B cell (primary cell): Measurements from ENCODE around the gene SLC2A2. TPM values are rescaled to one million over a fixed set of nuclear protein-coding genes. Genes with fewer than 3 reads are reported as not detected.

Experiments
- ATAC-seq: fragments of 200-7000 bp; cut with Tn5 transposase; one replicate; pipeline ENCODE4 v1.10.0; 2021; ENCODE audit warnings: low read depth, mild to moderate bottlenecking, moderate number of reproducible peaks, moderate library complexity
- CTCF ChIA-PET: fragments of 350-600 bp; sonication (Branson Sonifier 250); formaldehyde crosslinking; loops from one replicate; lab custom pipeline; 2021; ENCODE audit warnings: antibody characterized with exemption, inconsistent platforms; lab: Charles Lee
- POLR2A ChIA-PET: fragments of 350-600 bp; sonication (Branson Sonifier 250); formaldehyde crosslinking; loops from one replicate; lab custom pipeline; 2021; ENCODE audit warnings: antibody characterized with exemption; lab: Charles Lee
- DNase-seq: peaks from one replicate; pipeline ENCODE4 v3.0.0; 2013
- H2AFZ ChIP-seq: 2 replicates; pipeline ENCODE4 v1.6.1; 2012; ENCODE audit warnings: mild to moderate bottlenecking, low read depth, low read length; ENCODE audit not compliant: insufficient read depth, poor library complexity, severe bottlenecking
- H3K27ac ChIP-seq, 2 donors: 1 replicate in 1 of 2; 2 replicates in 1 of 2; pipeline ENCODE4 v1.5.1; 2012 to 2013; ENCODE audit warnings: low read length in 2 of 2, mild to moderate bottlenecking in 2 of 2, moderate library complexity in 1 of 2
- H3K27me3 ChIP-seq, 4 experiments: fragments of 200-600 bp in 1 of 4; sonication (generic) in 1 of 4; replicated peaks in 1 of 4; 1 replicate in 2 of 4; 2 replicates in 2 of 4; pipeline versions ENCODE4 v1.6.1 to v1.7.0; 2013 to 2016; ENCODE audit warnings: low read length in 3 of 4, mild to moderate bottlenecking in 2 of 4, mixed read lengths in 1 of 4, moderate library complexity in 1 of 4; ENCODE audit not compliant: insufficient read depth in 4 of 4, control insufficient read depth in 3 of 4; ENCODE audit errors: control extremely low read depth in 1 of 4
- H3K36me3 ChIP-seq, 2 experiments: replicated peaks in 1 of 2; 1 replicate in 1 of 2; 2 replicates in 1 of 2; pipeline versions ENCODE4 v1.6.1 to v1.7.1; 2013; ENCODE audit warnings: low read length in 1 of 2; ENCODE audit not compliant: insufficient read depth in 2 of 2, control insufficient read depth in 1 of 2; ENCODE audit errors: control extremely low read depth in 1 of 2, extremely low read depth in 1 of 2
- H3K4me1 ChIP-seq, 2 donors: fragments of 200-600 bp in 1 of 2; sonication (generic) in 1 of 2; 1 replicate in 1 of 2; 2 replicates in 1 of 2; pipeline versions ENCODE4 v1.5.1 to v1.6.1; 2013 to 2017; ENCODE audit warnings: low read length in 2 of 2; ENCODE audit not compliant: control insufficient read depth in 2 of 2, insufficient read depth in 2 of 2
- H3K4me2 ChIP-seq: replicated peaks from 2 replicates; pipeline ENCODE3; 2012; ENCODE audit warnings: mild to moderate bottlenecking, low read depth, low read length; ENCODE audit not compliant: poor library complexity, severe bottlenecking
- H3K4me3 ChIP-seq, 5 experiments: fragments of 200-600 bp in 1 of 5; sonication (generic) in 1 of 5; 1 replicate in 3 of 5; 2 replicates in 2 of 5; pipeline versions ENCODE4 v1.5.1 to v1.7.0; 2011 to 2016; ENCODE audit warnings: low read length in 4 of 5, mild to moderate bottlenecking in 4 of 5, low read depth in 2 of 5, control low read depth in 1 of 5, moderate library complexity in 1 of 5; ENCODE audit not compliant: insufficient read depth in 1 of 5; ENCODE audit errors: control extremely low read depth in 1 of 5, extremely low read depth in 1 of 5
- H3K79me2 ChIP-seq: fragments of 200-600 bp; sonication (generic); one replicate; pipeline ENCODE4 v1.6.0; 2016; ENCODE audit warnings: low read length; ENCODE audit not compliant: control insufficient read depth, insufficient read depth
- H3K9ac ChIP-seq: fragments of 200-600 bp; sonication (generic); 2 replicates; pipeline ENCODE4 v1.6.1; 2017; ENCODE audit warnings: mild to moderate bottlenecking, low read length, moderate library complexity
- H3K9me3 ChIP-seq, 3 donors: one replicate each; pipeline versions ENCODE4 v1.6.1 to v1.7.1; 2013; ENCODE audit warnings: low read length in 2 of 3; ENCODE audit not compliant: control insufficient read depth in 2 of 3, insufficient read depth in 1 of 3; ENCODE audit errors: control extremely low read depth in 1 of 3
- H4K20me1 ChIP-seq: 2 replicates; pipeline ENCODE4 v1.6.0; 2012; ENCODE audit warnings: mild to moderate bottlenecking, low read length; ENCODE audit not compliant: insufficient read depth, control insufficient read depth, poor library complexity, severe bottlenecking
- H3K27ac Mint-ChIP-seq: one replicate; pipeline ENCODE4 v1.8.0; 2021; ENCODE audit warnings: mixed read lengths
- H3K27me3 Mint-ChIP-seq: one replicate; pipeline ENCODE4 v1.8.0; 2021; ENCODE audit warnings: mixed read lengths
- H3K4me1 Mint-ChIP-seq: one replicate; pipeline ENCODE4 v1.8.0; 2021; ENCODE audit warnings: mixed read lengths
- H3K4me3 Mint-ChIP-seq: one replicate; pipeline ENCODE4 v1.8.0; 2021; ENCODE audit warnings: mixed read lengths
- H3K9me3 Mint-ChIP-seq: one replicate; pipeline ENCODE4 v1.8.0; 2022; ENCODE audit warnings: mixed read lengths; ENCODE audit not compliant: insufficient read depth
- EZH2 ChIP-seq: IDR thresholded peaks from 2 replicates; pipeline ENCODE4 v1.6.1; 2012; ENCODE audit warnings: borderline replicate concordance, low read depth, mild to moderate bottlenecking, moderate library complexity, low read length; ENCODE audit not compliant: insufficient read depth, poor library complexity, severe bottlenecking
- WGBS: methylation state at CpG from one replicate; pipeline ENCODE4 v1.1.5; 2013; ENCODE audit warnings: missing lambda C conversion rate; ENCODE audit not compliant: insufficient coverage; 5-methylcytosine and 5-hydroxymethylcytosine counted together
- intact Hi-C: fragments of 100-400 bp; cut with micrococcal nuclease; formaldehyde crosslinking; loops from one replicate; pipeline ENCODE4 v1.10.0; 2022
- polyA plus RNA-seq: library from polyadenylated mRNA; depleted of rRNA; stranded (reverse); fragments of >200 nt; gene quantifications from 2 replicates; pipeline ENCODE4 v1.2.3, GENCODE V29; 2012
- total RNA-seq, 2 donors: library from RNA; stranded (reverse); fragments of 120-200 nt in 1 of 2; gene quantifications; 1 replicate in 1 of 2; 2 replicates in 1 of 2; pipeline versions ENCODE4 v1.2.3 to v1.2.4, GENCODE V29; 2013 to 2022
- TF ChIP-seq, protein P1 (sequence below): fragments of 200-600 bp; IDR thresholded peaks from one replicate; pipeline ENCODE4 v1.8.0; 2022; ENCODE audit warnings: antibody characterized with exemption, mild to moderate bottlenecking

Gene SLC2A2
- total and polyA plus RNA-seq, 2 donors (not counting 1 experiment from before 2014, with no cell fraction given), result not detected

DNA sequence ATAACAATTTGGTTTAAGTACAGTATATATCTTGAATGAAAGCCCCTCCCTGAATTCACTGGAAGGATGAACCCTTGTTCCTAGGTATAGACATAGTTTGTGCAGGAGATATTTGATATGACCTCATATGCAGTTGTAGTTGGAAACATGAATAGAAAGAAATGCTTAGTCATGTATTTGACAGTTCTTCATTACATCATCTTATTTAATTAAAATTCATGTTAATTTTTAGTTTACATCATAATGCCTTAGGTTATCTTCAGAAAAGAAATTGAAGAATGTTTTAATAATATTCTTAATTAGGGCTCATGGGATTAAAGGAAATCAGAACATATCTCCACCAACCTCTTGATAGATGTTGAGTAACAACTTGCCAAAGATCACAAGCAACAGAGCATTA lies 19.2 kb downstream of the SLC2A2 start:
- TF ChIP-seq EZH2, result no peak
- TF ChIP-seq, protein P1, sequence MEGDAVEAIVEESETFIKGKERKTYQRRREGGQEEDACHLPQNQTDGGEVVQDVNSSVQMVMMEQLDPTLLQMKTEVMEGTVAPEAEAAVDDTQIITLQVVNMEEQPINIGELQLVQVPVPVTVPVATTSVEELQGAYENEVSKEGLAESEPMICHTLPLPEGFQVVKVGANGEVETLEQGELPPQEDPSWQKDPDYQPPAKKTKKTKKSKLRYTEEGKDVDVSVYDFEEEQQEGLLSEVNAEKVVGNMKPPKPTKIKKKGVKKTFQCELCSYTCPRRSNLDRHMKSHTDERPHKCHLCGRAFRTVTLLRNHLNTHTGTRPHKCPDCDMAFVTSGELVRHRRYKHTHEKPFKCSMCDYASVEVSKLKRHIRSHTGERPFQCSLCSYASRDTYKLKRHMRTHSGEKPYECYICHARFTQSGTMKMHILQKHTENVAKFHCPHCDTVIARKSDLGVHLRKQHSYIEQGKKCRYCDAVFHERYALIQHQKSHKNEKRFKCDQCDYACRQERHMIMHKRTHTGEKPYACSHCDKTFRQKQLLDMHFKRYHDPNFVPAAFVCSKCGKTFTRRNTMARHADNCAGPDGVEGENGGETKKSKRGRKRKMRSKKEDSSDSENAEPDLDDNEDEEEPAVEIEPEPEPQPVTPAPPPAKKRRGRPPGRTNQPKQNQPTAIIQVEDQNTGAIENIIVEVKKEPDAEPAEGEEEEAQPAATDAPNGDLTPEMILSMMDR, result no peak
- Histone ChIP-seq H3K4me3 (no peak overlapping the region), H3K79me2 (no peaks in the 10 kb centered on the region), H3K27me3 (no peaks in the 10 kb centered on the region), H4K20me1 (no peaks in the 10 kb centered on the region), H3K9me3 (no peaks in the 10 kb centered on the region), H3K4me2 (no peak overlapping the region), H3K4me1 (no peaks in the 10 kb centered on the region), H3K9ac (no peak overlapping the region), H2AFZ (no peak overlapping the region), H3K27ac (no peak overlapping the region), H3K36me3 (no peaks in the 10 kb centered on the region)
- Mint-ChIP-seq H3K4me3 (no peak overlapping the region), H3K4me1 (no peaks in the 10 kb centered on the region), H3K9me3 (no peaks in the 10 kb centered on the region), H3K27me3 (peaks cover 5% of the 10 kb centered on the region), H3K27ac (no peak overlapping the region)
- ATAC-seq (no peak), DNase-seq (no peak)
- intact Hi-C loops, result no loop called here
- ChIA-PET POLR2A (no interaction called here), CTCF (no interaction called here)

DNA sequence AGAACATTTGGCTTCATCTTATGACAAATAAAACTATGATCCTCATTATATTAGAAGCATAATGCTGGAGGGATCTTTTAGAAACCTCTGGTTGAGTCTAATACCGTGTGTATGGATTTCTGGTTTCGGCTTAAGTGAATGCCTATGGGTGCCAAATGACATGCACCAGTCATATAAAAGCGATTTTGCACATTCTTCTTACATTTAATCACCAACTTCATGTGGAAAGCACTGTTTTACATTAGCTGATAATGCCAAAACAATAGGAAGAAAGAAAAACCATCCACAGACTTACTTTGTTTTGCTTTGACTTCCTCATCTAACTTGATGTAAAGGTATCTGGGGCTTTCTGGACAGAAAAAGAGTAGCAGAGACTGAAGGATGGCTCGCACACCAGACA lies 20.9 kb downstream of the SLC2A2 start:
- 100% methylated on average over 1 of the region's 4 CpGs for WGBS
- Mint-ChIP-seq H3K27ac (no peak overlapping the region), H3K4me3 (no peak overlapping the region), H3K27me3 (no peaks in the 10 kb centered on the region), H3K9me3 (no peaks in the 10 kb centered on the region), H3K4me1 (no peaks in the 10 kb centered on the region)
- H3K27me3 ChIP-seq, result no peaks in the 10 kb centered on the region
- no peaks in the 10 kb centered on the region for H3K4me1 ChIP-seq
- H3K9me3 ChIP-seq, result no peaks in the 10 kb centered on the region
- H2AFZ ChIP-seq, result no peak overlapping the region
- ATAC-seq, result no peak
- no peak for TF ChIP-seq EZH2
- TF ChIP-seq, protein P1, result no peak
- no peak overlapping the region for H3K4me3 ChIP-seq
- intact Hi-C loops, result no loop called here
- DNase-seq, result no peak
- no peak overlapping the region for H3K27ac ChIP-seq
- no peaks in the 10 kb centered on the region for H3K79me2 ChIP-seq
- no peaks in the 10 kb centered on the region for H4K20me1 ChIP-seq
- no peaks in the 10 kb centered on the region for H3K36me3 ChIP-seq
- POLR2A ChIA-PET, result no interaction called here
- CTCF ChIA-PET, result interaction anchor here (1.0 kb wide), 1 partner anchor 193 kb away, joined by 3 read pairs; no protein-coding TSS in a partner anchor
- no peak overlapping the region for H3K9ac ChIP-seq
- no peak overlapping the region for H3K4me2 ChIP-seq
